NCI-H2227 (cell line): ENCODE data around the gene RPA1.

Source experiments
- DNase-seq: peaks from one replicate; lab custom pipeline; 2025; ENCODE audit not compliant: unreplicated experiment; lab: John Stamatoyannopoulos, UW

RPA1 gene

DNA sequence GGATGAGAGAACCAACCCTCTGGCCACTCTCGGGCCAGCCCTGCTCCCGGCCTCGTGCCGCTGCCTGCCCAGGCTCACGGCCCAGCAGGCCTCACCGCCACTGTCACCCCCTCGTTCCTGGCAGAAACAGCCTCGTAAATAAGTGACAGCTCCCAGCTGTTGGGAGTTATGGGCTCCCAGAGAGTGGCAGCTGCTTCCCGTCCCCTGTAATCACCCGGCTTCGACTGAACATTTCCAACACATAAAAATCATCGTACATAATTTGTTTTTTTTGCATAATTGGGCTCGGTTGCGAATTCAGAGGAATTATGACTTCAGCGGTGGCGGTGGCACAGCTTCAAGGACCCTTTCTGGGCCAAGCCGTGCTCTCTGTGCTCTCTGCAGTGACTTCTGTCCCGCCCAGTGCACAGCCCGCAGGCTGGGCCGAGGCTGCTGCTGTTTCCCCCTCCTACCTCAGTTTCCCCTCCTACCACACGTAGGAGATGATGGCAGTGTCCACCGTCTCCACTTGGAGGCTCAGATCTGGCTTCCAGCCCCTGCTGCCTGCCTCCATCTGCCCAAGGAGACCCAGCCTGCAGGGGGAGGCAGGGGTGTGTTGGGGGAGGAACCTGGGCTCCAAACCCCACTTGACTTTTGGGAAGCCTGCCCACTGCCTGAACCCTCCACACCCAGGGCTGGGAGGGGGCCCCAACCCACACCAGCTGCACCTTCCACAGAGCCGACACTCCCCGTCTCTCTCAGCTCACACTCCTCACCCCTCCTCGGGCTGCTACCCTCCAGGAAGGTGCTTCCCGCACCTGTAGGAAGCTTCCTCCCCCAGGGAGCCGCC is 110.4 kb downstream of the RPA1 start:
- no peak for DNase-seq

DNA sequence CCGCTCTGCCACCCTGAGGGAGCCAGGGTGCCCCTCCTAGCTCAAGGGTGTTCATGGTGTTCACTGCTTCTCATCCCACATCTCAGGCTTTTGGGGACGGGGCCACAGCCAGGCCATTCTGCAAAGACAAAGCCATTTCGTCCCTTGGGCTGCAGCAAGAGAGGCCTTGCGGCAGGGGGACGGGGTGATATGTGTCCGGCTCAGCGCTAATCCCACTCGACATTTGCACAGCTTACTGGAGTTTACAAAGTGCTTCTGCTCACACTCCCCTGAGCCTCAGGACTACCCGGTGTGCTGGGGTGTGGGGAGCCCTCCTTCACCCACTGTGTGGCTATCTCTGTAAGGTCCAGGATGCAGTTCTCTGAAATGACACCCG is 111.0 kb downstream of the RPA1 start:
- DNase-seq: no peak

DNA sequence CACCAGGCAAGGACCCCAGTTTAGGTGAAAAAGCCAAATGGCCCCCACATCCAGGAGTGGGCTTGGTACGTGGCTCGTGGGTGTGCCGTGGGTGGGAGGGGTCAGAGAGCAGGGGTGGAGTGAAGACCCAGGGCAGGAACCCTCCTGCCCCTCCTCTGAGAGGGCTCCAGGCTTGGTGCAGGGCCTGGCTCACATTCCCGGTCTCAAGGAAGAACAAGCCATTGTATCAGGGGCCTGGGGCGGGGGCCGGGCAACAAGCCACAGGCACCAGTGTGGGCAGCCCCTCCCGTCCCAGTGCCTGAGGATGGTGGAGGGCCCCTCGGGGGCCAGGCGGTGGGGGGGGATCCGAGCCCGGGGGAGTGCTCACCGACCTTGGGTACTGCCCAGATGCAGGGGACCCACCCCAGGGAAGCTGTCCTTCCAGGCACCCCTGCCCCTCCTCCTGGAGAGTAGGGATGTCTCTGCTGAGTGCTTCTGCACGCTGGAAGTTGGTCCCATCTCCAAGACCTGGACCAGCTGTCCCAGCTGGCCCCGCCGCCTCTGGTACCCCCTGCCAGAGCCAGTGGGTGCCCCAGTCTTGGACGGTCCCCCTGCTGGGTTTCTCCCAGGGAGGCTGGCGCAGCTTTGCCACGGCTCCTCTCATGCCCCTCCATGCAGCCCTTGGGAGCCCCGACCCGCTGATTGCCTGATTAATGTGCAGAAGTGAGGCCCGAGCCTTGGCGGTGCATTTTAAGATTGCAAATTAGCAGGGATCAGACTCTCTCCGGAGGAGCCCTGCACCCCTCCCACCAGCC is 111.7 kb downstream of the RPA1 start:
- DNase-seq: no peak

DNA sequence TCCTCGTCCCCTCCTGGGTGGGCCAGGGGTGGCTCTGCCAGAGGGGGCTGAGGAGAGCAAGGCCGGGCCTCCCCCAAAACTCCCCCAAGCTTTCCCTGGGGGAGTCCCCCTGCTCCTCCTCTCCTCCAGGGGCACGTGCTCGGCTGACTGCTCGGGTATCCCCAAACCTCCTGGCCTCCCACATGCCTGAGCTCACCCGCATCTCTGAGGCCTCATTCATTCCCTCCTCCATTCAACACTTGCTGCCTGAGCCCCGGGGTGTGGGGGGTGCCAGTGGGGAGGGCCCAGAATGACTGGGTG is 112.2 kb downstream of the RPA1 start:
- DNase-seq: no peak

DNA sequence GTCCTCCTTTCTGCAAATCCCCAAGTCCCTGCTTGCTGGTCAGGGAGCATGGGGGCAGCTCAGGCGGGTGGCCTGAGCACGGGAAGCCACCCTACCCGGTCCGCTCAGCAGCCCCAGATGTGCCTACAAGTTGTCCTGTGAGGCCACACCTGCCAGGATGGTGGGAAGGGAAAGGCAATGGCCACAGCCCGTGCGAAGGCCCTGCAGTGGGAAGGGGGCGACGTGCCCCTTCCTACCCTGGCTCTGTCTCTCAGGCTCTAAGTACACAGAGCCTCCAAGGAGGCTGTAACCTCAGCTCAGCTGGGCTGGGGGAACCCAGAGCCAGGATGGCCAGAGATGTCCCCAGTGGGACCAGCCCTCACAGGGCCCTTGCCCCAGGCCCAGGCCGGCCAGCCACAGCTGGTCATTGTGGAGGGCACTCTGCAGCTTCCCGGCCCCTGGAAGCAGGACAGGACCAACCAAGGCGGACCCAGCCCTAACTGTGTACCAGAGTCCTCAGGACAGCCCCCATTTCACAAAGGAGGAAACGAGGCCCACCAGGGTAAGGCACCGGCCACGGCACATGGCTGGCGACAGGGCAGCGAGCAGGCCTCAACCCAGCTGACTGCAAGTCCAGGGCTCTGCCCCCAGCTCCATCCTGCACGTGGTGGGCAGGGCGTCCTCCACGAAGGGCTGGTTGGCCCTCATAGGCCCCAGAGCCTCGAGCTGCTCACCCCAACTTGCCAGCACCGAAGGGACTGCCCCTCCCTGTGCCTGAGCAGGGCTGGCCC is 113.0 kb downstream of the RPA1 start:
- DNase-seq: no peak

DNA sequence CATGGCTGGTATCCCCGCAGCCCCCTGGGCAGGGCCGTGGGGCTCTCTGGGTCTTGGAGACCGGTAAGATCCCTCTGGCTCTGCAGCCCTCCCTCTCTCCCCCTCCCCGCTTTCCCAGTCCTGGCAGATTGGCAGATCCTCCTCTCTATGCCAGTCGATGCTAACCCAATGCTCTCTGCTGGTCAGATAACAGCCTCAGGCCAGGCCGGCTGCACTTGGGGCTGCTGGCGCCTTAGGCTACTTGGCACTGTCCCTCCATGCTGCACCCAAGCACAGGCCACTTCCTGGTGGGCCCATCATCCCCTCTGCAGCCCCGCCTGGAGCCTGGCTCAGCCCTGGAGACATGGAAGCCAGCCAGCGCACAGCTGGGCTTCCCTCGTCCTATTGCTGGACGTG is 113.6 kb downstream of the RPA1 start:
- no peak for DNase-seq

DNA sequence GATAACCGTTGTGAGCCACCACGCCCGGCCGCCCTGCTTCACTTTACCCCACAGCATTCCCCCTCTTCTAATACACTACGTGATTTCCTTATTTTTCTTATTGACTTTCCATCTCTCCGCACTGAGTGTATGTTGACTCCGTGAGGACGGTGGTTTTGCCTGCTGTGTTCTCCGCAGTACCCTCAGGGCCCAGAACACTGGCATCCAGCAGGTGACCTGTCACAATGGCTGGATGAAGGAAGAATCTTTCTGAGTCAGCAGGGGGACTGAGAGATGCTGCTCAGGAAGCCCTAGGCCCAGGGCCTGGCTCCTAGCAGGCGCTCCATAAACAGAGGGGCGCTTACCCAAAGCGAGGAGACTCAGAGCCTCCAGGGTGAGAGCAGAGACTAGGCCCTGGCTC is 115.8 kb downstream of the RPA1 start:
- no peak for DNase-seq

DNA sequence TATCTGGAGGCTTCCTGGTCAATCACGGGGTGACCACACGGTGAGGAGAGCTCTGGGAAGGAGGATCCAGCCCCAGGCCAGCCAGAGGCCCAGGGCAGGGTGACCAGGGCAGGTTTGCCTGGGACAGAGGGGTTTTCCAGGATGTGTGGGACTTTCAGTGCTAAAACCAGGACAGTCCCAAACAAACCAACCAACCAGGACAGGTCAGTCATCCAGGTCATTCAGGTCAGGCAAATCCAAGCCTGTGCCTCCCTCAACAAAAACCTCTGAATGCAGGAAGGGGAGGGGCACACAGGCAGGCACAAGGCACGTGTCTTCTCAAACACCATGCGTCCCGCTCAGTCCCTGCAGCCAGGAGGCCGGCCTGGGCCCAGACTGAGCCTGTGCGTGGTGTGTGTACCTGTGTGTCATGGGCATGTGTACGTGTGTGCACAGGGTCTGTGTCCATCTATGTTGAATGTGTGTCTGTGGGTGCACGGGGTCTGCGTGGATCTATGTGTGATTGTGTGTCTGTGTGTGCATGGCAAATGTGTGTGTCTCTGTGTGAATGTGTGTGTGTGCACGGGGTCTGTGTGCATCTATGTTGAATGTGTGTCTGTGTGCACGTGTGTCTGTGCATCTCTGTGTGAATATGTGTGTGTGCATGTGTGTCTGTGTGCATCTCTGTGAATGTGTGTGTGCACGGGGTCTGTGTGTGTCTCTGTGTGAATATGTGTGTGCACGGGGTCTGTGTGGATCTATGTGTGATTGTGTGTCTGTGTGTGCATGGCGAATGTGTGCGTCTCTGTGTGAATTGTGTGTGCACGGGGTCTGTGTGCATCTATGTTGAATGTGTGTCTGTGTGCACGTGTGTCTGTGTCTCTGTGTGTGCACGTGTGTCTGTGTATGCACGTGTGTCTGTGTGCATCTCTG is 116.5 kb downstream of the RPA1 start:
- no peak for DNase-seq

DNA sequence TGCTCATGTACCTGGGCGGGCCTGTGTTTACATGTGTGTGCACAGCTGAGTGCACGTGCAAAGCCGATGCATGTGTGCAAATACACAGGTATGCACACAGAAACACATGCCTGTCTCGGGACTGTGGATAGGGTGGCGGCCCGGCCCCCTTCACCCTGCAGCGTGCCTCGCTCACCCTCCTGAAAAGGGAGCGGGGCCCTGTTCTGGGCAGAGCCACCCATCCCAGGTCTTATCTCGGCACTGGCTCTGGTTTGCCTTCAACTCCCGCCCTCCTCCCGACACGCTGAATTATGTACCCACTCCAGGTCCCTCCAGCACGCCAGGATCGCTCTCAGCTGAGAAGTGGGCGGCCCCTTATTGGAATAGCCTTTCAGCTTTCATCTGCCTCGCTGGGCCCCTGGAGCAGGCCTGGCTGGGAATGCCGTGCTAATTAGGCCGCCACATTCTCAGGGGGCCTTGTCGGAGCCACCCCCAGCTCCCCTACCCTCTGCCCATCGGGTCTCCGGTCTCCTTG is 117.5 kb downstream of the RPA1 start:
- DNase-seq: peak; percentile 27

DNA sequence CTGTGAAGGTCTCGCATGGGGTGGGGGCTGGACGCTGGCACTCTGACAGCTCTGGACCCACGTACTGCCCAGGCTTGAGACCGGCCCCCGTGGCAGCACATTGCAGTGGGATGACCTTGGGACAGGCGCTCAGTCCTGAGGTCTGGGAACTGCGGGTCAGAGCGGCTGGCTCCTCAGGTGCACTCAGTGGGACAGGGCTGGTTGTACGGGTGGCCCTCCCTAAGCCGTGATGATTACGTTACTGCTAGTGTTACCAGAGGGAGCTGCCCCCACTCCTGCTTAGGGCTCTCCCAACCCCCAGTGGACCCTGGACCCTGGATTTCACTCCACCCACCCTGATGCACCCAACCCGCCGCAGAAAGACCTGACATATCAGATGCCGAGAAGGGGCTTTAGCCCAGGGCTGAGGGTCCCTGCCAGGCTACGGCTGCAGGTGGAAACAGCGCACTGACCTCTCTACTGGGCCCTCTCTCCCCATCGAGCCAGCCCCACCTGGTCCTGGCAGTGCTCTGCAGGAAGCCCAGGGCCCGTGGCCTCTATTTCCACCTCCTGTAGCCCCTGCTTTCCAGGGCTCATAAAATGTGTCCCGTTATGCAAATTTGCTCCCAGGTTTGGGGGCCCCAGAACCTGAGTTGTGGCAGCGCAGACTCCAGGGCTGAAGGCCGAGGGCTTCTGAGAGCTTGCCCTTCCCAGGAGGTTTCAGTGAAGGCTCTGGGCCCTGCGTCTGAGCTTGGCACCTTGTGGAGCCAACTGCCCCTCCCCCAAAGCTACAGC is 118.1 kb downstream of the RPA1 start:
- DNase-seq: no peak

DNA sequence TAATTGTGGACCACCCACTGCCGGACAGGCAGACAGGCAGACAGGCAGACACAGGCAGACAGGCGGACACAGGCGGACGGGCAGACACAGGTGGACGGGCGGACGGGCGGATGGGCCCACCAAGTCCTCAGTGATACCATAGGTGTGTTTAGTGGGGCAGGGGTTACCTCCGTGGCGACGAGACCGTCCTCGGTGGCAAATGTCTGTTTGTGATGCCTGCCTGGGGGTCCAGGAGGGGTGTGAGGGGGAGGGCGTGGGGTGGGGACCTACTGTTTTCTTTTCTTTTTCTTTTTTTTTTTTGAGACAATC is 118.7 kb downstream of the RPA1 start:
- no peak for DNase-seq
